Activated CD8-positive, alpha-beta memory T cell treated with anti-CD3 and anti-CD28 coated beads, Interleukin-2, amount 50 U/mL, for 24 hours (primary cell): ENCODE results near the gene DUSP6.

ENCODE experiments used
- DNase-seq: peaks from one replicate; pipeline ENCODE4 v3.0.0-alpha.2; 2020; ENCODE audit errors: extremely low read depth

DUSP6 gene

DNA sequence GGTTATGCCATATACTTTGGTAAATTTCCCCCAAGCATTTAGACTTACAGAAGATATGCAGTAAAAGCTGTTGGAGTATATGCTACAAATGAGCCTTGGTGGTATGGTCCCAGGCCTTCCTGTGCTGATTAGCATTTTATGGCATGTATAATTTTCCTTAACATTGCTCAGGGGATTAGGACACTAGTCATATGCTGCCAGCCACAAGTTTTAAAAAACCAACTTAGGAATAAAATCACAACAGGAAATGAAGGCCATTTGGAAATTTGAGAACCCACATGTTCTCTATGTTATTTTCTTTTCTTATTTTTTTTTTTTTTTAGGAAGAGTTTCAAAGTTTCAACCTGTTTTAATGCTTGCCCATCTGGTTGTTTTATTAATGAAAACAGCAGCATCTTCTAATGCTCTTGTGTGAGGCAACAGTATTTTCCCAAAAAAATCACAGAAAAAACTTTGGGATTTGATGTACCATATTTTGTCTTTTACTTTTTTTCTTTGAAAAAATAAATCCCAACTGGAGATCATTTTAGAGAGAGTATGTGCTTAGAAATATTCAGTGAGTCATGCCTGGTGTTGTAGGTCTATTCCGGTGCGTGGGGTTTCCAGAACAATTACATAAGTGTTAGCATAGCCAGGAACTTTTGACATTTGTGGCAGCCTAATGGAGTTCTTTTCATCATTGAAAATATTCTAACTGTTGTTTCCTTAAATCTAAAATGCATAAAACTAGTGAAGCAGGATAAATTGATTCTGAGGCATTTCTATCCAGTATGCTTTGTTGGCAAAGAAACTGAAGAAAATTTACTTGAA, 21.7 kb upstream of the DUSP6 start:
- no peak for DNase-seq

DNA sequence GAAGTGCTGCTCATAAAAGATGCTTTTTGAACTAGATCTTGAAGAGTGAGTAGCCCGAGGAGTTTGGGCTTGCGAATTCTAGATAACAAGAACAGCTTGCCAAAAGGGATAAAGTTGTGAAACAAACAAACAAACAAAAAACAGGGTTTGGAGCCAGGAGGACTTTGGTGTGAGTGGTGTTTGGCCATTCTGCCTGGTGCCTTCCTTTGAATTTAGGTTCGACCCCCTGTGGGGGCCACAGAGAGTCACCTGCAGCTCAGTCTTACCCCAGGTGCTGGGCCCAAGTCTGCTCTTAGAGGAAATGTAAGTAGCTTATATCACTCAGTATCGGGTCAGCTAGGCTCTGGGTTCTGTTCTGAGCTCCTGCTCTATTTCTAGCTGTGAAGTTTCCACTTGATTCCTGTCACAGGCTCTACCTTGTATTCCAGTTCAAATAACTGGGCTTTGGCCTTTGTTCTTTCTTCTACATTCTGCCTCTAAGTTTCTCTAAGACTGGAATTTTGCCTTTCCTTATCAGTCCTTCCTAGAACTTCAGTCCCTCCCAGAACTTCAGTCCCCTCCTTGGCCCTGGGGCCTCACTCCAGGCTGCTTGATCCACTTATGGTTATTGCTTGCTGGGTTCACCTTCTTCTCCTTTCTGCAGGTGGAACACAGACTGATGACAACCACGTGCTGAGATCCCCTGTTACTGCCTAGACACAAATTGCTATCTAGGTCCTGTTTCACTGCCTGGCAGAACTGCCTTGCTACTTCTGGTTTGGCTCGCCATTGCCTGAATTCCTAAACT, 20.5 kb upstream of the DUSP6 start:
- DNase-seq, result no peak

DNA sequence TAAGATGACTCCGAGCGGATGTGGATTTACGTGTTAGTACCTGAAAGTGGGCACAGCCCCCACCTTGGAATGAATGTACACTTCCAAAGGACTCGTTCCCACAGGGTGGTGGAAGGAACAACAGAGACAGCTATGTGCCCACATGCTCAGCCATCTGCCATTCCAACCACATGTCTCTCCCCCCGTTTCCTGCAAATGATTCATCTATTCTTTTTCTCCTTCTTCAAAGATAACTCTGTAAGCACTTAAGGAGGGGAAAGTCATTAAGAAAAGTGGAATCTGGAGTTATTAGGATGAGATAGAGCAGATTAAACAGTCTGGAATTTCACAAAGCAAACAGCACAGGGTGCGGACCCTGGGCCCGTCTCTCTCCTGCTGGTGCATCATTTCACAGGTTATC, 18.5 kb upstream of the DUSP6 start:
- DNase-seq, result no peak

DNA sequence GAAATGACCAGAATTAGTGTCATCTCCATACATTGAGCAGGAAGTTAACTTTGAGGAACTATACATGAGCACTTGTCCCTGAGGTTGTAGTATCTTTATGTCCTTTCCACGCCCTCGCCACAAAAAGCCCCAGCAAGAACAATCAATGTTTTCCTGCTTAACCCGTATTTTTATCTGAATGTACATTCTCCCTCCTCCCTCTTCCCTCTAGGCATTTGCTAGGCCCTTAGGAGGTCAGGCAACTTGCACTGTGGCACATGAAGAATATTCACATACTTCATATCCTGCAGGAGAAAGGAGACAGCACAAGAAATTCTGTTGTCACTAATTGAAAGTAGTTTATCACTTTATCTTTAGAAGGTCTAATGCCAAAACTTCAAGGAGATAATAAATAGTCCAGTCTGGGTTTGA, 18.1 kb upstream of the DUSP6 start:
- no peak for DNase-seq

DNA sequence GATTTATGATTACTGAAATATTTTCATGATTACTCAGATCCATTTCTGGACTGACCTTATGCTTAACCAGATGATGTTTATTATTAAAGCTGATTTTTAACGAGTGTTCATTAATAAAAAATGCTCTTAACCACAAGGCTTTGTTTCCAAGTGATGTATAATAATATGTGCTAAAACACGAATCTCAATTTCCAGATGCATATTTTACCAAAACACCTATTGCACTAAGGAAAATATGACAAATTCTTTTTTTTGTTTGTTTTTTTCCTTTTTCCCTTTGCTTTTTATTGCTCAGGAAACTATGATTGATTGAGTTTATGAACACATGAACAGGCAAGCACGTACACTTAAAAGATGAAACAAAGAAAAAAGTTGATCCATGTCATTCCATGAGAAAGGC, 16.9 kb upstream of the DUSP6 start:
- no peak for DNase-seq

DNA sequence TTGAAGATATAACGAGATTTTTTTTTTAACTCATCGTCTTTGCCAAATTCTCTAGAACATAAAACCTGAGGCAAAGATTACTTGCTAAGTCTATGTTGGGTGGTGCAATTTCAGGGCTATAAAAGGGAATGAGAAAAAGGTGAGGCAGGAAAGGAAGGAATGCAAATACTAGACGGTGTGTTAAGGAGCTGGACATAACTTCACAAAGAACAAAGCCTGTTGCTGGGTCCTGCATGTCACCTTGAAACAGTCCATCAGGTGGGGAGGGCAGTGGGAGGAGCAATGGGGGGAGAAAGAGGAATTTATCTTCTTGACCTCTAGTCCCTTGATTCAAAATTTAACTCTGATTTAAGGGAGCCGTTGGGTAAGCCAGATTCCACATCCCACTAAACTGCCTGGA, 16.1 kb upstream of the DUSP6 start:
- DNase-seq, result no peak

DNA sequence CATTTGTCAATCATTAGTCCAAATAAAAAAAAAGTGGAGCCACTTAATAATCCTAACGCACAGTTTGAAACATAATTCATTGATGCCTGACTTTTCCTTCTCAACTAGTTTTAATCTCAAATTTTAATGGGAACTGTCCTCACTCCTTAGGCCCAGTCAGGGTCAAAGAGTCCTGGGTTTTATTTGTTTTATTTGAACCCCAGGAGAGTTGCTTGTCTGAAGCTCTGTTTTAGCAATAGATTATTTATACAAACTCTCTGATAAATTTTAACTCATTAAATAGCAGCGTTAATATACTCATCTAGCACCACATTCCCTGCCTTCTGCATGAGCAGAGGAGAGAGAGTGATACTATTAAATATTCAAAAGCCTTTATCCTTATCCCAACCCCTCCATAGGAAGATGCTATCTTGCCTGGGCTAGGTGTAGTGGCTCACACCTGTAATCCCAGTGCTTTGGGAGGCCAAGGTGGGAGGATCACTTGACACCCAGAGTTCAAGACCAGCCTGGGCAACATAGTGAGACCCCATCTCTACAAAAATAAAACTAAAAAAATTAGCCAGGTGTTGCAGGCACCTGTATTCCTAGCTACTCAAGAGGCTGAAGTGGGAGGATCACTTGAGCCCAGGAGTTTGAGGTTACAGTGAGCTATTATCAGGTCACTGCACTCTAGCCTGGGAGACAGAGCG, 14.5 kb upstream of the DUSP6 start:
- no peak for DNase-seq

DNA sequence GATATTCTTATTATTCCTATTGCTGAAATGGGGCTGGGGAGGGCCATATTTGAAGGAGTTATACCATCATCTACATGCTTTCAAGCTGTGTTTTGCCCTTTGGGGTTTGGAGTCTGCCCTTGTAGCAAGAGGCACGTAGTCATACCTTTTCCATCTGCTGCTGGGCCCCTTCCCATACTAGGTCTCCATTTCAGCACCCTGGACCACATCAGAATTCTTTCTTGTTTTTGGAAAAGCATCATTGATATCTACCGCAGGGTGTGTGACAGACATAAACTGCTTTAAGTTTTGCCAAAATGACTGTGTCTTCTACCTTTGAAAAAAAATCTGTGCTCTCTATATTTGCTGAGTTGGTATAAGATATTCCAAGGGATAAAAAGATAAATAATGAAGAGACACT, 12.3 kb upstream of the DUSP6 start:
- no peak for DNase-seq

DNA sequence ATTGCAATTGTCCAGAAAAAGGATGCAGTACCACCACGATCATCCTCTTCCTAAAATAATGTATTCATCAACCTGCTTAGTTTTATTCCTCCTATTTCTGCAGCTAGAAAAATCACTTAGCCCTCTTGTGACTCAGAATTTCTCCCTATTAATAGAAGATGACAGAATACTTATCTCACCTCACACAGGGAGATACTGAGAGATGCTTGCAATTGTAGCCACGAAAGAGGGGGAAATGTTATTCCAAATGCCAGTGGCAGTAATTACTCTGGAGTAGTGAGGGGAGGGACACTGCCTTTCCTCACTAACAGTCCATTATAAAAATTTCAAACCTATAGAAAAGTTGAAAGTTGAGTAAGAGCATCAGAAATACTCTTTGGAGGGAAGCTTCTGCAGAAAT, 11.8 kb upstream of the DUSP6 start:
- DNase-seq, result no peak

DNA sequence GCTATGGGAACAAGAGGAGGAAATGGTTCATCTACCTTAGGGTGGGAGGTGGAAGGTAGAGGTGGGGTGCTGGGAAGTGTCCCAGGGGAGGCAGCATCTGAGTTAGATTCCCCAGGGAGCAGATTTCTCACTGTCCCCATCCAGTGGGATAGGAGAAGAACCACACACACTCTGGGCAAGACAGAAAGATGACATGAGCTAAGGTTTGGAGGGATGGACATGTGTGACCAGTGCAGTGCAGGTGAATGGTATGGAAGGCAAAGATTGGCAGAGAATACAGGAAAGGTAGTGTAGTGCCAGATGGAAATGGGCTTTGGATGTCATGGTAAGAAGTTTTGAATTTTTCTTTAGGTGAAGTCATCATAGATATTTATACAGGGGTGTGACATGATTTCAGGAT, 11.3 kb upstream of the DUSP6 start:
- DNase-seq, result no peak

DNA sequence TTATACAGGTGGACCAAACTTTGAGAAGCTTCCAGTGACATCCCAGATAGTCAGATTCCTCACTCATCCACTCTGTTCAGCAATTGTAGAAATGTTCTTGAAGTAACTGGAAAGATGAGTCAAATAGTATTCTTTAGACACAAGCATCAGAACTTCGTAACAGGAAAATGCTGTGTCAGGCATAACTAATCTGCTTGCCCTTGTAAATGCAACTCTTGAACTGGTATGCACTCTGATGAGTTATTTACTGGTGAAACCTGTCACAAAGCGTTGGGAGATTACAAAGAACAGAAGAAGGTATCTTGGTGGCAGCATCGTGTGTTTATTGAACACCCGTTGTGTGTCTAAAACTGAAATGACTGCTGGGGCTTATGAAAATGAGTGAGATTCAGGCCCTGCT, 10.8 kb upstream of the DUSP6 start:
- no peak for DNase-seq

DNA sequence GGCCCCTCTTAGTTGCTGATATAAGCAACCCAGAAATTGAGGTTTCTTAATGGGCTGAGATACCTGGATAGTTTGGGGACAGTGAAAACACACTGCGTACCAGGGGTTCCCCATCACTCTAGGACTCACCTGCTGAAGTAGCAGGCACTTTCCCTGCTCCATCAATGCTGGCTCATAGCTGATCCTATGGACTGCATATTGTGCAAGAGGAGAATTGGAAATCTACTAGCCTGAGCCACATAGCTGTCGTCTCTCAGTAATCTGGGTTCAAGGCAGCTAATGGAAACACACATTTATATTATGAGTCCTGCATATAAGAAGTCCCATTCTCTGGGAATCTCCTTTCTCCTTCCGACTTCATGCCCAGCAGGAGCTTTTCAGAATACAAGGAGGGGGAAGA, 7.3 kb upstream of the DUSP6 start:
- DNase-seq, result no peak

DNA sequence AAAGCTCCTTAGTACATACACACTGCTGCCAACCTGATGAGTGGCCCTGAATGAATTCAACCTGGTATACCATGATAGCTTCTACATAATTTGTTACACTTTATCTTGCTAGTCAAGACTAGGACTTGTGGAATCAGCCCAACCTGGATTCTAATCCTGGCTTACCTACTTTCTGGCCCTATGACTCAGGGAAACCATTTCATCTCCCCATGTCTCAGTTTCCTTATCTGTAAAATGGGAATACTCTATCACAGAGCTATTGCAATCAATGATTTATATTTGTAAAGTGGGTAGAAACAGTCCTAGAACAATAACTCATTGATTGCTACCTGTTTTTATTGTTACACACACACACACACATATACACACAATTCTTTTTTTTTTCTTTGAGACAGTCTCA, 6.5 kb upstream of the DUSP6 start:
- no peak for DNase-seq

DNA sequence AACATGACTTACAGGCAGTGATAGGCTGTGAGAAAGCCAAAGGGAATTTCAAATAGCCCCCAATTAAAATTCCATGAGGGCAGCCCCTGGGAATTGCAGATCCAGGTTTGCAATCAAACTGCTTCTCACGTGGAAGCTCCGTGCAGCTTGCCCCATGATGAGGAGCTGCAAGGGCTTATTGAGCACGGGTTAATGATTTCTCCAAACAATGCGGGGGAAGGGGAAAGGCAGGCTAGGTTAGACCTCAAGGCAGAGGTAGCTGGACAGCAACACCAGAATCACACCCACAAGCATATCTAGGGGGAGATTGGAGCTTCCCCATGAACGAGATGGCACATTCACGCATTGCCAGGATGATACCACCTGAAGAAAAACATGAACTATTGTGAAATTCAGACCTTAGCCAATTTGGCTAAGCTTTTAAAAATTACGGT, 5.0 kb upstream of the DUSP6 start:
- no peak for DNase-seq

DNA sequence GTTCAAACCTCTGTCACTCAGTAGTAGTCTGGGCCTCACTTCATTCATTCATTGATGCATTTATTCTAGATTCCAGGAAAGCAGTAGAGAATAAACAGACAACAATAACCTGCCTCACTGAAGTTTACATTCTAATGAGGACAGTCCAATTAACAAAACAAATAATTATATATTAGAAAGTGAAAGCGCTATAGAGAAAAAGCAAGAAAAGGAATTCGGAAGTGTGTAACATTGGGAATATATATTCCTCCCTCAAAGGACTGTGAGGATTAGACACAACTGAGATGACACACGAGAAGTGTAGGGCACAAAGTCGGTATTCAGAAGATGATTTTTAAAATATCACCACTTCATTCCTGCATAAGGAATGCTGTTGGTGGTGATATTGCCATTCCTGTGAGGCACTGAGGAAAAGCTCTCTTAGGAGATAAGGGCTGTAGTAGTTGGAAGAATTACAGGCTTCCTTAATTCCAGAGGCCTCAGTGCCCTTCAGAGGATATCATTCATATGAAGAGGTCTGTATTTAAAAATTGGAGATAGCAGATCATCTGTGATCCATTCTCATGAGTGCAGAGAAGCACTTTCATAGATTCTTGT, 3.9 kb upstream of the DUSP6 start:
- no peak for DNase-seq

DNA sequence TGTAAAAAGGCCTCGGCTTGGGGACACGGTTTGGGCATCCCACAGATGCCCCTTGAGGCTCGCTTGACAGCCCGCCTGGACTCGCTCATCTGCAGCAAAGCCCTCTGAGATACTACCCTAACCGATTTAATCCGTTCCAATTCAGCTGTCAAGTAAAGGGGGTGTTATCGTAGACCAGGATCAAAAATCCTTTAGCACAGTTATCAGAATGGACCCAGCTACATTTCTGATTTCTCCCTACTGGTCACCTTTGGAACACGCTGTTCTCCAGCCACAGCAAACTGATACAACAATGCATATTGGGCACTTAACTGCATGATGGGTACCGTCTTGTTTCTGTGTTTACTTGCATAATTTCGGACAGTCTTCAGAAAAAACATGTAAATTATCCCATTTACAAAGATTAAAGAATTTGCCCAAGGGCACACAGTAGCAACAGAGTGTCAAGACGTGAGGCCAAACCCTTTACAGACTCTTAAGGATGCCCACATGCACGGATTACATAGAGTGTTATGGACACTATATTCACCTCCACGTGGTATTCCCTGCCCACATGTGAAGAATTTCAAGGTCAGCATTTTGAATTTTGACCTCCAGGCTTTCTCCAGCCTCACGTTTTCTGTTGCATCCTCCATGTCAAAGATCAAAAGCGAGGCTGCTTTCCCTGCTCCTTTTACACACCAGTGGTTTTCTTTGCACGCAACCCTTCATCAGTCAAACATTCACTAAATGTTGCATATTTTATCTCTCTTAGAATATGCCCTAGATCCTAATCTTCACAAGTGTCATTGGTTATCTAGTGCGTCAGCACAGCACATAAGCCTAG, 3.2 kb upstream of the DUSP6 start:
- DNase-seq, result no peak

DNA sequence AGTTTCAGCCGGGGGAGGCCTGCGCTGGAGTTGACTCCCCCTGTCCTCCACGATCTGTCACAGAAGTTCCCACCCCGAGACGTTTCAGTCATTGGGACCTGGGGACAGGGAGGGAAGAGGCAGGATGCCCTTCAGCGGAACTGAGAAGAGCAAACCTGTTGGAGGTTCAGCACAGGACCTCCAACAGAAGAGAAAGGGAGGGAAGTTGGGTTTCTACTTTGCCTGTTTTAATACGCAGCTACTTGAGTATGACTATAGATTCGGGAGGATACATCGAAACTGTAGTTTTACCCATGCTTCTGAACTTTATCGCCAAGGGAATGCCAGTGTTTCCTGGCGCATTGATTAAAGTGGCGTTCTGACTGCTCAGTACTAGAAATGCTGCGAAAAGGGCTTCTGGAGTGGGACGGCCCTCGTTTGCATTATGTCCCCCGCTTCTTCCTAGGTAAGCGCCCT, 2.3 kb upstream of the DUSP6 start:
- DNase-seq, result no peak

DNA sequence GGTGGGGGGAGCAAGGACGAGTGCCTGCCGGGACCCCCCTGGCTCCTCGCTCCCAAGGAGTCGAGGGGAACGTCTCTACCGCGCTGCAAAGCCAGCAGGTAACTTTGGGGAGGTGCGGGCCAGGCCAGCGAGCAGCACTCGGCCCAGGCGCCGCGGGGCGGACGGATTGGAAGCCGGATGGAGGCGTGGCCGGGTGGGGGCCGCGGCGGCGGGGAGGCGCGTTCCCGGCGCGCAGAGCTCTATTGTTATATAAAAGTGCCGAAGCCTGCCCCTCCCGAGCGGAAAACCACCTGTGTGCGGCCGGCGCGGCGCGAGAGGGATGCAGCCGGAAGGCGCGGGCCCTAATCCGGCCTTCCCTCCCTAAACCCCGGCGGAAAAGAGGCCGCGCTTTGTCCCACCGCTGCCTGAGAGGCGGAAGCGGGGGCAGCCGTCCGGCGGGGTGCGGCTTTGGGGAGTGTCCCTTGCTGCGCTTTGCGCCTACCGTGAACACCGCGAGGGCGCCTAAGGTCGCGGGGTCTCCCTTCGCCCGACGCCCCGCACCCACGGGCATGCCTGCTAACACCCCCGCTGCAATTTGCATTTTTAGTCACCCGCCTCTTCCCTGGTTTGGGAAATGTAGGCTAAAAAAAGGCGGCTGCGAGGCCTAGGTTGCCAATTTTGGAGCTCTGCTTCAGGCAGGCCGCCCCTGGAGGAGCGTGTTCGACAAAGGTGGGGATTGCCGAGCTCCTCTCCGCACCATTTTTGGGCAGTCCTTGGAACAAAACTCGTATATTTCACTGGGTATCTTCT, 1.7 kb upstream of the DUSP6 start:
- DNase-seq, result no peak

DNA sequence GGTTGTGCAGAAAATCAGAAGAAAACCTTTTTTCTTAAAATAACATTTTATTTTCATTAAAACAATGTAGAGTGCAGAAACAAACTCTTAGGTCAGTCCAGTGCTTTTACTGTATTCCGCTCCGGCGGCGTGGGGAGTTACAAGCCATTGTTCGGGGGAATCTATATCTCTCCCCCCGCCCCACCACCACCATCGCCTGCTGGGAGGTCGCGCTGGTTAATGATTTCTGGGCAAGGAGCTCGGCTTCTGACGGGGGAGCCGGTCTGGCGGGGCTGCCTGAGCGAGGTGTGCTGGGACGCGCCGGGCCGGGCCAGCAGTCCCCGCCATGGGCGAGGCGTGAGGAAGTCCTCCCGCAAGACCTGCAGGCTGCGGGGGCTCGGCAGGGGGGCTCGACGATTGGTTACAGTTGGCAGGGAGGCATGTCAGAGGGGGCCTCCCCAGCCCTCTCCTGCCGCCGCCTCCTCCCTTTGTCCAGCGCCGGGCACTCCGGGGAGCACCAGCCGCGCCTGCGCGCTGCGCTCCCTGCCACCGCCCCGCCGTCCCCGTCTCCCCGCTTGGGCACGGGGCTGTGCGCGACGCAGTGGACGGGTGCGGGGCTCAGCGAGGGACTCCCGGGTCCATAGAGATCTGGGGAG, 1.0 kb upstream of the DUSP6 start:
- DNase-seq, result no peak

DNA sequence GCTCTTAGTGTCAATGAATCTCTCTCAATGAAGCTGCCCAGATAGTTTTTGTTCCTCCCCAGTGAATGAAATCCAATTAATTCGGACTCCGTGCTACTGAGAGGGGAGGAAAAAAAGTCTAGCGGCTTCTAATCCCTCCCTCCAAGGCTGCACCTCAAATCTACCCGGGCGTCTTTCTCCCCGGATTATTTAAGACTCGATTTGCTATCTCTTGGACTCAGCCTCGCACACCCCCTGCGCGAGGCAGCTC, 134 bp downstream of the DUSP6 start:
- no peak for DNase-seq
